ENCODE data around the gene RPGR.

The RPGR gene

DNA sequence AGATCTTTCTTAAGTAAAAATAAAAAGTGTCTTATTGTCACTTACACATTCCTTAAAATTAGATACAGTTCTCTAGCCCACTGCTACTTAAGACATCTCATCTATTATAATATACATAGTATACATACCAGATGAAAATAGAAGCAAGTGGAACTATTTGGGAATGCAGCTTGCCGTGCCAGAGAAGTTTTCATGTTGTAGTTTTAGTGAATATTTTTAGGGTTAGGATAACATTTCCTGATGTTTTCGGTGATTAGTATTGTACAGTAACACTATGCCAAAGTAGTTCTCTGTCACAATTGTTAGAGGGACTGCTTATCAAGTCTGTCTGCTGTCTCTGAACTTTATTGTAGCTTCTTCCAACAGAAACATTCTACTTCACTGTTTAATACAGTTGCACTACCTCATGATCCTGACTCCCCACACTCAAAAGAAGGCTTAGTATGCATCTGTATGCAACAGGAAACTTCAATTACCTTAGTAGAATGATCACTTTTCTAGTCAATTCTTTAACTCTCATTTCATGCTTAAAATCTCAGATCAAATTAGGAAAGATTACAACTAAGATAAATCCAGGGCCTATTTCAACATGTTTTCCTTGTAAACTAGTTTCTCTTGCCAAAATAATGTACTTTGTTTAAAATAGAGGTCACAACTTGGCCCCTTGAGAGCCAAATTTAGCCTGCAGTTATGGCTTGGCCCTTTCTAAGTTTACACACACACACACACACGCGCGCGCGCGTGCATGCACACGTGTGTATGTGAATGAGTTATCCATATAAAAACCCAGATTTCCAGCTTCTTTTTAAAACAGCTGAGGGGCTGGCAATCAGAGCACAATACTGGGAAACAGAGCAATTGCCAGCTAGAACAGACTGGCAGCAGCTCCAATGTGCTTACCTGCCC is 64.3 kb downstream of the RPGR start:
- H3K27ac ChIP-seq, result no peak overlapping the region
- no peak overlapping the region for H3K4me2 ChIP-seq
- peaks cover 0 to 8% (median 2%) of the 10 kb centered on the region in 11 experiments; a peak in 11 of 22 replicates for H3K9me3 ChIP-seq (replicated peaks in 1 of 11)
- no peak for TF ChIP-seq Cebpa-rat (IDR thresholded peaks at IDR 0.05)
- H3K4me1 ChIP-seq, result no peaks in the 10 kb centered on the region
- H3K27me3 ChIP-seq, result no peaks in the 10 kb centered on the region
- peaks cover 0 to 3% (median 0%) of the 10 kb centered on the region in 11 experiments; a peak in 1 of 22 replicates for H3K36me3 ChIP-seq
- no peak overlapping the region for H3K4me3 ChIP-seq
- no peak overlapping the region for H3K9ac ChIP-seq
- H4K20me1 ChIP-seq, result no peaks in the 10 kb centered on the region

- no peaks in the 10 kb centered on the region for H4K20me1 ChIP-seq
- peaks cover 0 to 10% (median 0%) of the 10 kb centered on the region in 11 experiments; a peak in 6 of 22 replicates for H3K9me3 ChIP-seq (replicated peaks in 1 of 11)
- H3K36me3 ChIP-seq, result no peaks in the 10 kb centered on the region
- H3K4me1 ChIP-seq, result no peaks in the 10 kb centered on the region
- H3K4me2 ChIP-seq, result no peak overlapping the region
- TF ChIP-seq Cebpa-rat (IDR thresholded peaks at IDR 0.05), result no peak
- H3K27ac ChIP-seq, result no peak overlapping the region
- no peak overlapping the region for H3K4me3 ChIP-seq
- no peaks in the 10 kb centered on the region for H3K27me3 ChIP-seq
- H3K9ac ChIP-seq, result no peak overlapping the region
Measured at GRCh38 chrX:38260231-38260630, 67.1 kb downstream of the RPGR start.

DNA sequence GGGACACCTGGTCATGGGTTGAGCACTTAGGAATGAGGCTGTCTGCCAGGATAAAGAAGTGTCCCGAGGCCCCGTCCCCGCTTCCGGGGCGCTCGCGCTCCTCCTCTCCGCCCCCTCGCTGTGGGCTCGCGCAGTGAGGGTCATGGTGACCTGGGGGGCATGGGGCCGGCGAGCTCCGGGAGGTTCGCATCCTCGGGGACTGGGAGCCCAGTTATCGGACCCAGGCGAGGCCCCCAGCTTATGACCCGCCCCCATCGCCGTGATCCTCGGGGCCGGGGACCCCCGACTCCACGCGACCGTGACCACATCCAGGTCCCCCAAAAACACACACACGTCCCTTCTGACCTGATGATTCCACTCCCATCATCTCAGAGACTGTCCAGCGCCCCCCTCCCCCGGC is 71.3 kb downstream of the RPGR start:
- Histone ChIP-seq H3K27me3 (no peaks in the 10 kb centered on the region), H3K4me2 (no peak overlapping the region), H3K36me3 (no peaks in the 10 kb centered on the region), H3K9ac (no peak overlapping the region), H3K4me3 (no peak overlapping the region), H3K27ac (no peak overlapping the region), H3K4me1 (no peaks in the 10 kb centered on the region), H4K20me1 (no peaks in the 10 kb centered on the region), H3K9me3 (replicated peaks in 1 of 11) (peaks cover 0 to 10% (median 0%) of the 10 kb centered on the region in 11 experiments; a peak in 6 of 22 replicates)
- no peak for TF ChIP-seq Cebpa-rat (IDR thresholded peaks at IDR 0.05)

DNA sequence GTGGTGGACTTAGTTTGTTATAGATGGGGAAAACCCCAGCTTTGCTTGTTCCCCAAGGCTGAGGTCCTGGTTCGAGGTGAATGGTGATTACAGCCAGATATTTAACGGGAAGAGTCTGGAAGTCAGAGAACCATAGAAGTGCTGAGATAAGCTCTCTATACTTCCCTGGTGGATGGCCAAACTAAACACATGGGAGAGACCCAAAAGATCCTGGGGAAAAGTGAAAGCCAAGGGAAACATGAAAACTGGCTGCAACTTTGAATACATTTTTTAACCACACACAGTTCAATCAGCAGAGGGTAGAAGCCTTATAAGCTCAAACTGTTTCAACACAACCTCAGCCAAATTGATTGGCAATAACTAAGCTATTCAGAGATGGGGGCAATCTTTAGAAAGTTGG is 77.3 kb downstream of the RPGR start:
- H3K4me3 ChIP-seq, result no peak overlapping the region
- no peak overlapping the region for H3K27ac ChIP-seq
- no peaks in the 10 kb centered on the region for H3K27me3 ChIP-seq
- H3K4me1 ChIP-seq, result no peaks in the 10 kb centered on the region
- no peaks in the 10 kb centered on the region for H4K20me1 ChIP-seq
- no peaks in the 10 kb centered on the region for H3K36me3 ChIP-seq
- H3K4me2 ChIP-seq, result no peak overlapping the region
- H3K9ac ChIP-seq, result no peak overlapping the region
- no peaks in the 10 kb centered on the region for H3K9me3 ChIP-seq (replicated peaks in 1 of 11)
- TF ChIP-seq Cebpa-rat (IDR thresholded peaks at IDR 0.05), result no peak

GRCh38 chrX:38247051-38247450 is 80.3 kb downstream of the RPGR start:
- TF ChIP-seq Cebpa-rat (IDR thresholded peaks at IDR 0.05), result no peak
- no peaks in the 10 kb centered on the region for H3K4me1 ChIP-seq
- H4K20me1 ChIP-seq, result no peaks in the 10 kb centered on the region
- H3K9ac ChIP-seq, result no peak overlapping the region
- no peaks in the 10 kb centered on the region for H3K27me3 ChIP-seq
- H3K27ac ChIP-seq, result no peak overlapping the region
- H3K4me3 ChIP-seq, result no peak overlapping the region
- H3K36me3 ChIP-seq, result no peaks in the 10 kb centered on the region
- H3K4me2 ChIP-seq, result no peak overlapping the region
- no peaks in the 10 kb centered on the region for H3K9me3 ChIP-seq (replicated peaks in 1 of 11)

DNA sequence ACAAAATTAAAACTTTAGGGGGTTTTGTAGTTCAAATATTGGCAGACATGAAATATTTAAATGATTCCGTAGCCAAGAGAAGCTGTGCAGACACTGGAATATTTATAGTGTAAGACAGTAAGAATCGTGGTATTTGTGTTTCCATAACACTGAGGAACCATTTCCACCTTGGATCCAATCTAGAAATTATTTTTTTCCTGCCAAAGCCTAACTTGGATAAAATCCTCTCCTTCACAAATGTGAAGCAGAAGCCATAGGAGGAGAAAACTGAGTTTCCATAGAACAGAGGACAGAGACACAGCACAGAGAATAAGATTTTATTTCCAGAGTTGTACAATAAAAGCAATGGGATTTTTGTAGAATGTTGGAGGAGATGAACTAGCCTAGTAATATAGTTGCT is 86.8 kb downstream of the RPGR start:
- Histone ChIP-seq H3K36me3 (no peaks in the 10 kb centered on the region), H3K4me1 (no peaks in the 10 kb centered on the region), H3K4me3 (no peak overlapping the region), H3K9ac (no peak overlapping the region), H3K4me2 (no peak overlapping the region), H4K20me1 (no peaks in the 10 kb centered on the region), H3K9me3 (replicated peaks in 1 of 11) (no peaks in the 10 kb centered on the region), H3K27ac (no peak overlapping the region), H3K27me3 (no peaks in the 10 kb centered on the region)
- no peak for TF ChIP-seq Cebpa-rat (IDR thresholded peaks at IDR 0.05)

- Histone ChIP-seq H3K4me3 (no peak overlapping the region), H3K27me3 (no peaks in the 10 kb centered on the region; a peak in 1 of 22 replicates), H3K27ac (no peak overlapping the region), H3K9me3 (replicated peaks in 1 of 11) (no peaks in the 10 kb centered on the region), H4K20me1 (no peaks in the 10 kb centered on the region), H3K4me1 (no peaks in the 10 kb centered on the region), H3K36me3 (no peaks in the 10 kb centered on the region), H3K9ac (no peak overlapping the region), H3K4me2 (no peak overlapping the region)
- no peak for TF ChIP-seq Cebpa-rat (IDR thresholded peaks at IDR 0.05)
Measured at GRCh38 chrX:38236901-38237615, 90.3 kb downstream of the RPGR start.

- no peak overlapping the region for H3K9ac ChIP-seq
- H3K27me3 ChIP-seq, result no peaks in the 10 kb centered on the region; a peak in 1 of 22 replicates
- no peaks in the 10 kb centered on the region for H3K36me3 ChIP-seq
- no peaks in the 10 kb centered on the region for H3K9me3 ChIP-seq (replicated peaks in 1 of 11)
- H3K4me1 ChIP-seq, result peaks cover 0 to 11% (median 2%) of the 10 kb centered on the region in 10 experiments; a peak in 5 of 20 replicates
- no peaks in the 10 kb centered on the region for H4K20me1 ChIP-seq
- no peak overlapping the region for H3K4me2 ChIP-seq
- H3K27ac ChIP-seq, result no peak overlapping the region
- TF ChIP-seq Cebpa-rat (IDR thresholded peaks at IDR 0.05), result no peak
- no peak overlapping the region for H3K4me3 ChIP-seq
Measured at GRCh38 chrX:38233891-38234667, 93.2 kb downstream of the RPGR start.

GRCh38 chrX:38232079-38232686 is 95.1 kb downstream of the RPGR start:
- no peaks in the 10 kb centered on the region; a peak in 1 of 22 replicates for H3K27me3 ChIP-seq
- no peak overlapping the region for H3K27ac ChIP-seq
- no peak for TF ChIP-seq Cebpa-rat (IDR thresholded peaks at IDR 0.05)
- no peak overlapping the region for H3K4me3 ChIP-seq
- H3K9me3 ChIP-seq (replicated peaks in 1 of 11), result no peaks in the 10 kb centered on the region
- H3K9ac ChIP-seq, result no peak overlapping the region
- H3K4me1 ChIP-seq, result peaks cover 0 to 11% (median 2%) of the 10 kb centered on the region in 10 experiments; a peak in 5 of 20 replicates
- no peaks in the 10 kb centered on the region for H4K20me1 ChIP-seq
- no peaks in the 10 kb centered on the region for H3K36me3 ChIP-seq
- H3K4me2 ChIP-seq, result no peak overlapping the region

Data from BLaER1 treated with 17β-estradiol and CSF1 and Interleukin-3, amounts not matched to agents 10 nM and 100 nM (cell line).